Ureter (tissue), 1 donor: ENCODE results near the gene LEMD1. TPM values are rescaled to one million over a fixed set of nuclear protein-coding genes. Genes with fewer than 3 reads are reported as not detected.

Experiments used
- DNase-seq: peaks from one replicate; pipeline ENCODE4 v3.0.0-alpha.2; 2020; ENCODE audit warnings: low spot score
- total RNA-seq: library from RNA; stranded (reverse); gene quantifications from one replicate; pipeline ENCODE4 v1.2.4, GENCODE V29; 2023
- donor health status: DM: yes; HTN: yes; CAD: no.

LEMD1 gene
- total RNA-seq, 1 donor from 2014 or later: not detected

DNA sequence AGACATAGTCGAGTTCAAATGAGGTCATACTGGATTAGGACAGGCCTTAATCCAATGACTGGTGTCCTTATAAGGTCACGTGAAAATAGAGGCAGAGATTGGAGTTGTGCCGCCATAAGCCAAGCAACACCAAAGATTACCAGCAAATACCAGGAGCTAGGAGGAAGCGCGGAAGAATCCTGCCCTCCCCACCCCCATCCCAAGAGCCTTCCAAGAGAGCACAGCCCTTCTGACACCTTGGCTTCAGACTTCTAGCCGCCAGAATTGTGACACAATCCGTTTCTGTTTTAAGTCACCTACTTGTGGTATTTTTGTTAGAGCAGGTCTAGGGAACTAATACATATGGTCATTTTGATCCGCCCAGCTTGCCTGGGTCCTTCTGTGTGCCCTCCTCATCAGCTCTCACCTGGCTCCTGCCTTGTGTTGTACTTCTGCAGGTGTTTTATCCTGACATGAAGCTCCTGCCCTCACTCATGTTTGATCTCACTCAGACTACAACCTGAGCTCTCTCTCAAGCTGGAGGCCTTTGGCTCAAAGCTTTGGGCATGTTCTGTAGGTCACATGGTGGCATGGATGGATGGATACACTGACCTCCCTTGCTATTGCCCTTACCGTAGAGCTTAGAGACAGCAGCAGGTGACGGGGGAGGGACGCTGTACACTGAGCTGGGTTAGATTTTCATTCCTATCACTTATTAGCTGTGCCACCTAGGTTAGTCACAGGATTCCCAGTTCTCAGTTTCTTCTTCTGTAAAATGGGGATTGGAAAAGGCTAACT is 89.7 kb downstream of the LEMD1 start:
- DNase-seq: no peak

Other genes starting within 250 kb of the LEMD1 start
- 12.6 TPM for gene DSTYK, start 210.4 kb downstream of the LEMD1 start, total RNA-seq
- gene TMCC2, start 194.1 kb downstream of the LEMD1 start, total RNA-seq: 0.55 TPM
- gene NUAK2, start 100.3 kb downstream of the LEMD1 start, total RNA-seq: 0.96 TPM
- not detected for gene KLHDC8A, start 65.1 kb downstream of the LEMD1 start, total RNA-seq
- 0.16 TPM for gene BLACAT1, start 34.0 kb upstream of the LEMD1 start, total RNA-seq
- 28.6 TPM for gene CDK18, start 82.6 kb upstream of the LEMD1 start, total RNA-seq
- 88.7 TPM for gene ELK4, start 210.0 kb upstream of the LEMD1 start, total RNA-seq